H1 (cell line): Measurements from ENCODE around the gene LRRC74A. TPM values are rescaled to one million over a fixed set of nuclear protein-coding genes. Genes with fewer than 3 reads are reported as not detected.
"Not testable (repeated sequence)": the region's sequence is repeated elsewhere in the genome, so short reads cannot be mapped to it uniquely, and the experiment has no call there.

Experiments used
- CTCF ChIA-PET: fragments of 300-600 bp; sonication (Branson Sonifier 250); formaldehyde crosslinking; loops from one replicate; lab custom pipeline; 2021; ENCODE audit not compliant: partially characterized antibody; lab: Charles Lee
- POLR2A ChIA-PET: fragments of 300-600 bp; sonication (Branson Sonifier 250); formaldehyde crosslinking; loops from one replicate; lab custom pipeline; 2021; ENCODE audit warnings: inconsistent platforms; ENCODE audit not compliant: partially characterized antibody; lab: Charles Lee
- DNase-seq, 2 experiments: peaks; one replicate each; pipeline versions ENCODE4 v3.0.0 to v3.0.0-alpha.2; 2010 to 2022; ENCODE audit warnings: low spot score in 2 of 2, low read depth in 1 of 2, mixed read lengths in 1 of 2
- FAIRE-seq: peaks from 2 replicates; lab custom pipeline; 2011; peaks lifted over from hg19 to GRCh38; lab: Jason Lieb, UNC
- H2AFZ ChIP-seq: 2 replicates; pipeline ENCODE4 v1.8.1; 2012; ENCODE audit warnings: low read length, inconsistent platforms
- H2AK5ac ChIP-seq: 2 replicates; pipeline ENCODE4 v1.6.1; 2013; ENCODE audit warnings: low read depth, low read length
- H2BK120ac ChIP-seq: replicated peaks from 2 replicates; pipeline ENCODE3; 2013; ENCODE audit warnings: low read depth, low read length, inconsistent platforms
- H2BK12ac ChIP-seq: 2 replicates; pipeline ENCODE4 v1.6.1; 2013; ENCODE audit warnings: low read depth, low read length
- H2BK15ac ChIP-seq: 2 replicates; pipeline ENCODE4 v1.6.1; 2013; ENCODE audit warnings: low read length
- H2BK20ac ChIP-seq: 2 replicates; pipeline ENCODE4 v1.6.1; 2013; ENCODE audit warnings: low read length
- H2BK5ac ChIP-seq: 2 replicates; pipeline ENCODE4 v1.6.1; 2013; ENCODE audit warnings: low read depth, low read length
- H3K14ac ChIP-seq: 2 replicates; pipeline ENCODE4 v1.6.1; 2013; ENCODE audit warnings: inconsistent platforms; ENCODE audit not compliant: insufficient read length
- H3K18ac ChIP-seq: 2 replicates; pipeline ENCODE4 v1.6.1; 2013; ENCODE audit warnings: low read length; ENCODE audit errors: extremely low read depth
- H3K23ac ChIP-seq: 2 replicates; pipeline ENCODE4 v1.6.1; 2013; ENCODE audit warnings: inconsistent platforms; ENCODE audit not compliant: insufficient read length
- H3K23me2 ChIP-seq: 2 replicates; pipeline ENCODE4 v1.6.1; 2013; ENCODE audit warnings: low read depth, low read length
- H3K27ac ChIP-seq: 2 replicates; pipeline ENCODE4 v1.6.1; 2011; ENCODE audit warnings: low read depth, low read length, inconsistent platforms
- H3K27me3 ChIP-seq, 4 experiments: replicated peaks in 1 of 4; 1 replicate in 1 of 4; 2 replicates in 3 of 4; pipeline versions ENCODE4 v1.6.1 to v1.8.1; 2011 to 2013; ENCODE audit warnings: low read length in 3 of 4, mild to moderate bottlenecking in 3 of 4, inconsistent platforms in 2 of 4, mixed read lengths in 2 of 4, moderate library complexity in 1 of 4; ENCODE audit not compliant: control insufficient read depth in 3 of 4, insufficient read depth in 3 of 4; ENCODE audit errors: extremely low read depth in 1 of 4
- H3K36me3 ChIP-seq, 4 experiments: 2 replicates each; pipeline versions ENCODE4 v1.6.1 to v1.8.1; 2011 to 2013; ENCODE audit warnings: mild to moderate bottlenecking in 4 of 4, low read length in 3 of 4, moderate library complexity in 2 of 4, control low read depth in 1 of 4, inconsistent platforms in 1 of 4; ENCODE audit not compliant: insufficient read depth in 4 of 4, control insufficient read depth in 2 of 4
- H3K4ac ChIP-seq: replicated peaks from 2 replicates; pipeline ENCODE3; 2013; ENCODE audit warnings: low read length, low read depth, mixed read lengths, inconsistent platforms; ENCODE audit not compliant: insufficient read length
- H3K4me1 ChIP-seq, 4 experiments: replicated peaks in 1 of 4; 1 replicate in 1 of 4; 2 replicates in 3 of 4; pipeline versions ENCODE4 v1.6.1 to v1.8.1; 2011 to 2013; ENCODE audit warnings: low read length in 3 of 4, inconsistent platforms in 2 of 4, mixed read lengths in 1 of 4; ENCODE audit not compliant: insufficient read depth in 4 of 4, control insufficient read depth in 3 of 4
- H3K4me2 ChIP-seq, 2 experiments: 2 replicates each; pipeline versions ENCODE4 v1.6.1 to v1.8.1; 2011 to 2013; ENCODE audit warnings: low read depth in 2 of 2, low read length in 2 of 2, control low read depth in 1 of 2, inconsistent platforms in 1 of 2, mild to moderate bottlenecking in 1 of 2; ENCODE audit not compliant: insufficient read depth in 1 of 2
- H3K4me3 ChIP-seq, 4 experiments: fragments of 200-600, 300-600 bp in 1 of 4; sonication (generic), shearing (Covaris generic), sonication (Bioruptor Twin) in 1 of 4; 2 replicates each; pipeline versions ENCODE4 v1.5.1 to v1.8.1; 2011 to 2016; ENCODE audit warnings: low read length in 4 of 4, low read depth in 3 of 4, control low read depth in 2 of 4, inconsistent platforms in 2 of 4, mild to moderate bottlenecking in 2 of 4, mixed read lengths in 1 of 4, moderate library complexity in 1 of 4; ENCODE audit not compliant: insufficient read depth in 2 of 4; ENCODE audit errors: extremely low read depth in 1 of 4
- H3K56ac ChIP-seq: replicated peaks from 2 replicates; pipeline ENCODE3; 2013; ENCODE audit warnings: low read depth, mild to moderate bottlenecking, mixed read lengths, low read length, inconsistent platforms; ENCODE audit not compliant: insufficient read length
- H3K79me1 ChIP-seq: 2 replicates; pipeline ENCODE4 v1.6.1; 2013; ENCODE audit warnings: low read depth, low read length, control low read depth
- H3K79me2 ChIP-seq, 2 experiments: 2 replicates each; pipeline versions ENCODE4 v1.6.1 to v1.8.1; 2012 to 2013; ENCODE audit warnings: low read length in 2 of 2, mild to moderate bottlenecking in 2 of 2, inconsistent platforms in 1 of 2; ENCODE audit not compliant: insufficient read depth in 2 of 2, control insufficient read depth in 1 of 2
- H3K9ac ChIP-seq, 4 experiments: replicated peaks in 1 of 4; 1 replicate in 1 of 4; 2 replicates in 3 of 4; pipeline versions ENCODE4 v1.6.1 to v1.8.1; 2011 to 2013; ENCODE audit warnings: low read depth in 3 of 4, low read length in 3 of 4, control low read depth in 2 of 4, mild to moderate bottlenecking in 2 of 4, moderate library complexity in 2 of 4, inconsistent platforms in 1 of 4; ENCODE audit errors: extremely low read depth in 1 of 4
- H3K9me3 ChIP-seq, 2 experiments: 2 replicates each; pipeline versions ENCODE4 v1.6.1 to v1.8.1; 2012 to 2013; ENCODE audit warnings: mild to moderate bottlenecking in 2 of 2, moderate library complexity in 2 of 2, control low read depth in 1 of 2, inconsistent platforms in 1 of 2, low read depth in 1 of 2, low read length in 1 of 2, mixed read lengths in 1 of 2; ENCODE audit not compliant: insufficient read depth in 2 of 2
- H4K20me1 ChIP-seq, 2 experiments: replicated peaks in 1 of 2; 2 replicates each; pipeline versions ENCODE3 to v1.8.1; 2011 to 2013; ENCODE audit warnings: inconsistent platforms in 2 of 2, low read length in 2 of 2, mild to moderate bottlenecking in 1 of 2; ENCODE audit not compliant: insufficient read depth in 2 of 2, control insufficient read depth in 1 of 2
- H4K5ac ChIP-seq: 2 replicates; pipeline ENCODE4 v1.6.1; 2013; ENCODE audit warnings: low read length, low read depth, mixed read lengths, inconsistent platforms; ENCODE audit not compliant: insufficient read length
- H4K8ac ChIP-seq: 2 replicates; pipeline ENCODE4 v1.8.0; 2013; ENCODE audit warnings: mild to moderate bottlenecking, moderate library complexity, low read length, inconsistent platforms; ENCODE audit not compliant: insufficient read depth; ENCODE audit errors: extremely low read depth
- H4K91ac ChIP-seq: replicated peaks from 2 replicates; pipeline ENCODE3; 2013; ENCODE audit warnings: low read length, mixed read lengths, inconsistent platforms; ENCODE audit not compliant: insufficient read length
- WGBS, 2 experiments: shearing (Covaris generic) in 1 of 2; methylation state at CpG; one replicate each; pipeline versions ENCODE4 v1.1.6 to v1.1.7; 2013 to 2015; ENCODE audit warnings: low lambda C conversion rate in 2 of 2, mixed read lengths in 2 of 2, inconsistent platforms in 1 of 2, low coverage in 1 of 2, missing lambda C conversion rate in 1 of 2; ENCODE audit not compliant: insufficient replicate concordance in 2 of 2, insufficient coverage in 1 of 2, insufficient read length in 1 of 2; ENCODE audit errors: extremely low coverage in 1 of 2, missing lambda C conversion rate in 1 of 2; 5-methylcytosine and 5-hydroxymethylcytosine counted together
- polyA plus RNA-seq, 7 experiments: library from polyadenylated mRNA; depleted of rRNA in 3 of 7; stranded (reverse) in 5 of 7; unstranded in 2 of 7; fragments of >200 nt in 5 of 7; fragments of 200-250 nt in 2 of 7; gene quantifications; 1 replicate in 5 of 7; 2 replicates in 1 of 7; 4 replicates in 1 of 7; pipeline versions ENCODE4 v1.2.1 to v1.2.3, GENCODE V29; 2011 to 2013; ENCODE audit warnings: missing spikeins in 2 of 7, mixed read lengths in 2 of 7
- total RNA-seq: library from RNA; stranded (reverse); fragmentation: NEBNext Ultra II Directional; extraction: Animal tissue kit (Norgen Biotek cat#: 25700); gene quantifications from 2 replicates; pipeline ENCODE4 v1.2.1, GENCODE V29; 2021

Gene LRRC74A
- total and polyA plus RNA-seq, 2 of the 8 experiments (the other 6 are each of a cell fraction or from before 2014, with no cell fraction given) = not detected

DNA sequence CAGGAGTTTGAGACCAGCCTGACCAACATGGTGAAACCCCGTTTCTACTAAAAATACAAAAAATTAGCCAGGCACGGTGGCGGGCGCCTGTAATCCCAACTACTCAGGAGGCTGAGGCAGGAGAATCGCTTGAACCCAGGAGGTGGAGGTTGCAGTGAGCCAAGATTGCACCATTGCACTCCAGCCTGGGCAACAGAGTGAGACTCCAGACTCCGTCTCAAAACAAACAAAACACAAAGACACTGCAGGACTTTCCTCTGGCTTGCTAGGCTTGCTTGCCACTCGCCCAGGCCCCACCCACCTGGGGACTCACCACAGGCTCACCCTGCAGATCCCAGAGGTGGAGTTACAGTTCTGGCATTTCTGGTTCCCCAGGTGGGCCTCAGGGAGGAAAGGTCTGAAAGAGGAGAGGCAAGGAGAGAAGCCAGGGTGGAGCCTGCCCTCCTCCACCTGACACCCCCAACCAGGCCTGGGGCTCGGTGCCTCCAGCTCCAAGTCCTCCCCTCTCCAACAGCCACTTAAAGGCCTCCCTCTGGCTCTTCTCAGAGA is 88.4 kb downstream of the LRRC74A start:
- not testable (repeated sequence) for H3K14ac ChIP-seq, H3K18ac ChIP-seq, H2AFZ ChIP-seq, H3K9ac ChIP-seq, H3K23ac ChIP-seq, H3K27me3 ChIP-seq, H3K56ac ChIP-seq, H3K4me2 ChIP-seq, H3K4ac ChIP-seq, H3K36me3 ChIP-seq, FAIRE-seq, H3K4me3 ChIP-seq, H3K79me2 ChIP-seq, H2AK5ac ChIP-seq, H3K9me3 ChIP-seq, H3K79me1 ChIP-seq, DNase-seq, H4K20me1 ChIP-seq, H3K27ac ChIP-seq, H3K23me2 ChIP-seq, H4K5ac ChIP-seq
- Histone ChIP-seq H2BK15ac (peak overlapping the region; percentile 46; the same call in 1 of the 2 replicates), H2BK12ac (0 out of 2 replicates have a peak overlapping the region, but pooled peaks have one; percentile 78), H2BK120ac (peak overlapping the region; percentile 19), H2BK5ac (0 out of 2 replicates have a peak overlapping the region, but pooled peaks have one; percentile 78), H4K91ac (peak overlapping the region; percentile 79), H3K4me1 (peaks cover 10 to 28% (median 25%) of the 10 kb centered on the region in 4 experiments), H4K8ac (0 out of 2 replicates have a peak overlapping the region, but pooled peaks have one; percentile 40), H2BK20ac (peak overlapping the region; percentile 99)
- ChIA-PET CTCF (interaction anchor here (1.0 to 24.1 kb wide), 23 partner anchors 13 to 195 kb away, joined by 3 to 424 read pairs (median 28); partner anchors contain the start of gene IRF2BPL), POLR2A (interaction anchor here (1.0 to 1.7 kb wide), 3 partner anchors 10 to 171 kb away, joined by 3 to 7 read pairs (median 5); no protein-coding TSS in a partner anchor)
- 86% methylated on average over 7 of the region's 8 CpGs; no CpG with 5 or more reads in 1 of the 2 experiments for WGBS, 2 experiments
